ENCODE measurements around the gene ACBD6. TPM values are rescaled to one million over a fixed set of nuclear protein-coding genes. Genes with fewer than 3 reads are reported as not detected.

The ACBD6 gene
- total and polyA plus RNA-seq, 10 of the 15 experiments (the other 5 are each of a cell fraction or from before 2014, with no cell fraction given), result 15.0 to 67.3 (median 55.0) TPM

DNA sequence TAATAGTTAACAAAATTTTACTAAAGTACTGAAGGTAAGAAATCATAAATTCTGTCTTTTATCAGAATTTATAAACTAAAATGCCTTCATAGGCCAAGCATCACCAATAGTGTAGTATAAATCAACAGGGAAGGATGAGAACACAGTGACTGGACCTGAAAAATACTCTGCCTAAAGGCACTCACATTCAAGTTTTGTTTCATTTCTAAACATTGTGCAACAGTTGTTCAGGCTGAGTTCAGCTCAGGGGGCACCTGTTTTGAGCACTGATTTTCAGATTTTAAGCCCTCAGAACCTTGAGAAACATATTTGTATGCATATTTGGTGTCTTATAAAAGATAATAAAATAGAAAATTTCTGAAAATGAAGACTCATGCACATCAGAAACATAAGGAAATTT is 12.4 kb downstream of the ACBD6 start:
- no peaks in the 10 kb centered on the region for H3K4me1 ChIP-seq (ENCODE audit: control insufficient read depth, insufficient read depth, low read length)
- no peaks in the 10 kb centered on the region for H3K27me3 ChIP-seq (replicated peaks in 1 of 2; ENCODE audit: control insufficient read depth in 2 of 2, insufficient read depth in 2 of 2, low read length in 1 of 2)
- H3K4me2 ChIP-seq (ENCODE audit: control insufficient read depth, insufficient read depth), result no peak overlapping the region
- H3K36me3 ChIP-seq (ENCODE audit: control insufficient read depth in 2 of 2, insufficient read depth in 2 of 2, low read length in 1 of 2), result peaks cover 0 to 27% of the 10 kb centered on the region in 2 experiments
- H4K20me1 ChIP-seq (ENCODE audit: control insufficient read depth, insufficient read depth), result no peaks in the 10 kb centered on the region
- ATAC-seq (no peak), FAIRE-seq (no peak), DNase-seq (ENCODE audit: low read depth, low spot score) (no peak)
- intact Hi-C loops (cut with micrococcal nuclease; ENCODE audit: unreplicated experiment), result no loop called here
- ChIA-PET SMC1A (ENCODE audit: uncharacterized antibody, unreplicated experiment) (interaction anchor here (1.4 kb wide), 1 partner anchor 12 kb away, joined by 4 read pairs; no protein-coding TSS in a partner anchor), POLR2A (no interaction called here), RAD21 (ENCODE audit: unreplicated experiment) (interaction anchor here (0.7 to 1.0 kb wide), 2 partner anchors 11 to 239 kb away, joined by 3 read pairs; no protein-coding TSS in a partner anchor), CTCF (no interaction called here)
- no peak overlapping the region for H3K9ac ChIP-seq (ENCODE audit: control insufficient read depth, insufficient read depth, low read length)
- in situ Hi-C loops (cut with MboI), result loop anchor here (25.0 kb wide), 1 partner anchor 628 kb away; no protein-coding TSS in a partner anchor
- H3K79me2 ChIP-seq (ENCODE audit: control insufficient read depth, insufficient read depth, low read length), result no peaks in the 10 kb centered on the region
- no peak overlapping the region for H2AFZ ChIP-seq (ENCODE audit: control insufficient read depth, low read depth, low read length)
- H3K4me3 ChIP-seq, result no peak overlapping the region
- BruUV-seq (replicated peaks), result no TSS peak
- TF ChIP-seq SREBF2 (IDR thresholded peaks at IDR 0.05; ENCODE audit: low read length) (no peak), CBX5 (IDR thresholded peaks at IDR 0.05; ENCODE audit: low read depth) (no peak), BACH1 (IDR thresholded peaks at IDR 0.05; ENCODE audit: borderline replicate concordance) (no peak), GABPA (IDR thresholded peaks at IDR 0.05; ENCODE audit: low read depth) (no peak), RFX5 (IDR thresholded peaks at IDR 0.05; ENCODE audit: low read depth, low read length) (no peak), BRCA1 (IDR thresholded peaks at IDR 0.05; ENCODE audit: low read depth, low read length) (no peak), MTA3 (IDR thresholded peaks at IDR 0.05; ENCODE audit: borderline replicate concordance, low read length) (no peak), POLR2AphosphoS2 (IDR thresholded peaks at IDR 0.05; ENCODE audit: low read depth, low read length) (no peak), JUND (IDR thresholded peaks at IDR 0.05; ENCODE audit: low read depth, low read length) (no peak), TAF1 (IDR thresholded peaks at IDR 0.05; ENCODE audit: borderline replicate concordance, low read depth, low read length) (no peak), KDM1A (IDR thresholded peaks at IDR 0.05; ENCODE audit: borderline replicate concordance) (no peak), ZNF274 (IDR thresholded peaks at IDR 0.05; ENCODE audit: insufficient read depth, insufficient read length) (no peak), CEBPB (IDR thresholded peaks at IDR 0.05; ENCODE audit: borderline replicate concordance in 1 of 2, low read depth in 2 of 2, low read length in 2 of 2) (no peak)
- TF ChIP-seq, protein P1, sequence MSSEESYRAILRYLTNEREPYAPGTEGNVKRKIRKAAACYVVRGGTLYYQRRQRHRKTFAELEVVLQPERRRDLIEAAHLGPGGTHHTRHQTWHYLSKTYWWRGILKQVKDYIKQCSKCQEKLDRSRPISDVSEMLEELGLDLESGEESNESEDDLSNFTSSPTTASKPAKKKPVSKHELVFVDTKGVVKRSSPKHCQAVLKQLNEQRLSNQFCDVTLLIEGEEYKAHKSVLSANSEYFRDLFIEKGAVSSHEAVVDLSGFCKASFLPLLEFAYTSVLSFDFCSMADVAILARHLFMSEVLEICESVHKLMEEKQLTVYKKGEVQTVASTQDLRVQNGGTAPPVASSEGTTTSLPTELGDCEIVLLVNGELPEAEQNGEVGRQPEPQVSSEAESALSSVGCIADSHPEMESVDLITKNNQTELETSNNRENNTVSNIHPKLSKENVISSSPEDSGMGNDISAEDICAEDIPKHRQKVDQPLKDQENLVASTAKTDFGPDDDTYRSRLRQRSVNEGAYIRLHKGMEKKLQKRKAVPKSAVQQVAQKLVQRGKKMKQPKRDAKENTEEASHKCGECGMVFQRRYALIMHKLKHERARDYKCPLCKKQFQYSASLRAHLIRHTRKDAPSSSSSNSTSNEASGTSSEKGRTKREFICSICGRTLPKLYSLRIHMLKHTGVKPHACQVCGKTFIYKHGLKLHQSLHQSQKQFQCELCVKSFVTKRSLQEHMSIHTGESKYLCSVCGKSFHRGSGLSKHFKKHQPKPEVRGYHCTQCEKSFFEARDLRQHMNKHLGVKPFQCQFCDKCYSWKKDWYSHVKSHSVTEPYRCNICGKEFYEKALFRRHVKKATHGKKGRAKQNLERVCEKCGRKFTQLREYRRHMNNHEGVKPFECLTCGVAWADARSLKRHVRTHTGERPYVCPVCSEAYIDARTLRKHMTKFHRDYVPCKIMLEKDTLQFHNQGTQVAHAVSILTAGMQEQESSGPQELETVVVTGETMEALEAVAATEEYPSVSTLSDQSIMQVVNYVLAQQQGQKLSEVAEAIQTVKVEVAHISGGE (CRISPR knock-in tag; IDR thresholded peaks at IDR 0.05), result no peak
- TF ChIP-seq, protein P2, sequence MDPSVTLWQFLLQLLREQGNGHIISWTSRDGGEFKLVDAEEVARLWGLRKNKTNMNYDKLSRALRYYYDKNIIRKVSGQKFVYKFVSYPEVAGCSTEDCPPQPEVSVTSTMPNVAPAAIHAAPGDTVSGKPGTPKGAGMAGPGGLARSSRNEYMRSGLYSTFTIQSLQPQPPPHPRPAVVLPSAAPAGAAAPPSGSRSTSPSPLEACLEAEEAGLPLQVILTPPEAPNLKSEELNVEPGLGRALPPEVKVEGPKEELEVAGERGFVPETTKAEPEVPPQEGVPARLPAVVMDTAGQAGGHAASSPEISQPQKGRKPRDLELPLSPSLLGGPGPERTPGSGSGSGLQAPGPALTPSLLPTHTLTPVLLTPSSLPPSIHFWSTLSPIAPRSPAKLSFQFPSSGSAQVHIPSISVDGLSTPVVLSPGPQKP (IDR thresholded peaks at IDR 0.05; ENCODE audit: low read depth, low read length), result no peak
- TF ChIP-seq, protein P3, sequence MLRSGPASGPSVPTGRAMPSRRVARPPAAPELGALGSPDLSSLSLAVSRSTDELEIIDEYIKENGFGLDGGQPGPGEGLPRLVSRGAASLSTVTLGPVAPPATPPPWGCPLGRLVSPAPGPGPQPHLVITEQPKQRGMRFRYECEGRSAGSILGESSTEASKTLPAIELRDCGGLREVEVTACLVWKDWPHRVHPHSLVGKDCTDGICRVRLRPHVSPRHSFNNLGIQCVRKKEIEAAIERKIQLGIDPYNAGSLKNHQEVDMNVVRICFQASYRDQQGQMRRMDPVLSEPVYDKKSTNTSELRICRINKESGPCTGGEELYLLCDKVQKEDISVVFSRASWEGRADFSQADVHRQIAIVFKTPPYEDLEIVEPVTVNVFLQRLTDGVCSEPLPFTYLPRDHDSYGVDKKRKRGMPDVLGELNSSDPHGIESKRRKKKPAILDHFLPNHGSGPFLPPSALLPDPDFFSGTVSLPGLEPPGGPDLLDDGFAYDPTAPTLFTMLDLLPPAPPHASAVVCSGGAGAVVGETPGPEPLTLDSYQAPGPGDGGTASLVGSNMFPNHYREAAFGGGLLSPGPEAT (IDR thresholded peaks at IDR 0.05; ENCODE audit: low read depth), result no peak
- H3K27ac ChIP-seq (ENCODE audit: control insufficient read depth, insufficient read depth), result no peak overlapping the region
- H3K9me3 ChIP-seq (replicated peaks; ENCODE audit: control insufficient read depth, insufficient read depth, low read length), result no peaks in the 10 kb centered on the region

Measured in GM12878 (cell line).